HepG2 (cell line): Measurements from ENCODE around the gene URB1. TPM values are rescaled to one million over a fixed set of nuclear protein-coding genes. Genes with fewer than 3 reads are reported as not detected.

Experiments
- ATAC-seq: fragments of 200-7000 bp; cut with Tn5 transposase; 3 replicates; pipeline ENCODE4 v1.9.1; 2020; ENCODE audit warnings: mild to moderate bottlenecking, moderate library complexity
- BruUV-seq: library from RNA; stranded (reverse); fragments of 400-500 nt; replicated peaks from 2 replicates; lab custom pipeline; 2021; lab: Mats Ljungman, UMichigan
- CTCF ChIA-PET: fragments of 300-600 bp; formaldehyde crosslinking; extraction: SDS; loops from one replicate; lab custom pipeline; 2021; ENCODE audit warnings: low total read pairs, inconsistent platforms, low intra/inter-chr PET ratio; lab: Yijun Ruan, JAX
- POLR2A ChIA-PET: fragments of 350-600 bp; sonication (Branson Sonifier 250); formaldehyde crosslinking; loops from one replicate; lab custom pipeline; 2020; ENCODE audit warnings: antibody characterized with exemption, inconsistent platforms; lab: Yijun Ruan, JAX
- DNase-seq: peaks from one replicate; pipeline ENCODE4 v3.0.0-alpha.2; 2015; ENCODE audit warnings: low spot score
- FAIRE-seq: peaks from 3 replicates; lab custom pipeline; 2011; peaks lifted over from hg19 to GRCh38; lab: Jason Lieb, UNC
- H2AFZ ChIP-seq: one replicate; pipeline ENCODE4 v1.6.1; 2011; ENCODE audit warnings: low read length, inconsistent platforms
- H3K27ac ChIP-seq: fragments of 300-600 bp; 3 replicates; pipeline ENCODE4 v1.8.0; 2011; ENCODE audit warnings: mixed run types, mild to moderate bottlenecking, mixed read lengths, low read length, inconsistent platforms; ENCODE audit not compliant: insufficient read depth; ENCODE audit errors: extremely low read length
- H3K27me3 ChIP-seq, 2 experiments: fragments of 200-600 bp in 1 of 2; 2 replicates in 1 of 2; 3 replicates in 1 of 2; pipeline versions ENCODE4 v1.6.0 to v1.8.0; 2011; ENCODE audit warnings: low read length in 2 of 2, mild to moderate bottlenecking in 2 of 2, moderate library complexity in 2 of 2, inconsistent platforms in 1 of 2; ENCODE audit not compliant: insufficient read depth in 2 of 2, control insufficient read depth in 1 of 2
- H3K36me3 ChIP-seq, 2 experiments: fragments of 200-600 bp in 1 of 2; replicated peaks in 1 of 2; 2 replicates in 1 of 2; 3 replicates in 1 of 2; pipeline versions ENCODE4 v1.5.1 to v1.8.0; 2011; ENCODE audit warnings: low read length in 2 of 2, inconsistent platforms in 1 of 2; ENCODE audit not compliant: insufficient read depth in 2 of 2, control insufficient read depth in 1 of 2
- H3K4me1 ChIP-seq: 2 replicates; pipeline ENCODE4 v1.5.1; 2012; ENCODE audit warnings: low read length, inconsistent platforms; ENCODE audit not compliant: insufficient read depth
- H3K4me2 ChIP-seq: 2 replicates; pipeline ENCODE4 v1.6.0; 2011; ENCODE audit warnings: low read depth, low read length, inconsistent platforms
- H3K4me3 ChIP-seq, 3 experiments: fragments of 200-600 bp in 1 of 3; sonication (generic), shearing (Covaris generic) in 1 of 3; replicated peaks in 1 of 3; 2 replicates each; pipeline ENCODE4 v1.5.1; 2011 to 2016; ENCODE audit warnings: low read length in 3 of 3, inconsistent platforms in 2 of 3, low read depth in 2 of 3, mild to moderate bottlenecking in 2 of 3, control low read depth in 1 of 3, mixed read lengths in 1 of 3; ENCODE audit not compliant: insufficient read depth in 1 of 3
- H3K79me2 ChIP-seq: one replicate; pipeline ENCODE4 v1.6.1; 2011; ENCODE audit warnings: low read length, inconsistent platforms; ENCODE audit not compliant: insufficient read depth
- H3K9ac ChIP-seq: 2 replicates; pipeline ENCODE4 v1.6.0; 2011; ENCODE audit warnings: mild to moderate bottlenecking, low read depth, low read length, inconsistent platforms; ENCODE audit not compliant: insufficient read depth
- H3K9me3 ChIP-seq: 2 replicates; pipeline ENCODE4 v1.5.1; 2012; ENCODE audit warnings: mild to moderate bottlenecking, low read length
- H4K20me1 ChIP-seq: 2 replicates; pipeline ENCODE4 v1.6.0; 2011; ENCODE audit warnings: inconsistent platforms, mild to moderate bottlenecking, low read length, moderate library complexity; ENCODE audit not compliant: insufficient read depth
- SCMH1 ChIP-seq: sonication (generic); formaldehyde crosslinking; IDR thresholded peaks from 2 replicates; pipeline ENCODE4 v1.9.0; 2021; ENCODE audit warnings: missing genetic modification reagents, mild to moderate bottlenecking, borderline replicate concordance
- THAP9 ChIP-seq: sonication (generic); formaldehyde crosslinking; IDR thresholded peaks from 2 replicates; pipeline ENCODE4; 2020; ENCODE audit warnings: missing genetic modification reagents, mild to moderate bottlenecking, borderline replicate concordance
- TIGD3 ChIP-seq: sonication (generic); formaldehyde crosslinking; IDR thresholded peaks from 2 replicates; pipeline ENCODE4 v1.5.1; 2020; ENCODE audit warnings: mild to moderate bottlenecking, missing genetic modification reagents, borderline replicate concordance
- ZNF10 ChIP-seq: sonication (generic); formaldehyde crosslinking; IDR thresholded peaks from 2 replicates; pipeline ENCODE4 v1.4.0; 2020; ENCODE audit warnings: mild to moderate bottlenecking, low read depth, missing genetic modification reagents, borderline replicate concordance
- WGBS: methylation state at CpG from one replicate; pipeline ENCODE4 v1.1.6; 2017; ENCODE audit warnings: low lambda C conversion rate; 5-methylcytosine and 5-hydroxymethylcytosine counted together
- in situ Hi-C: cut with HindIII; loops from 2 replicates; pipeline ENCODE4 v1.10.0; 2017; ENCODE audit warnings: low pct_unique_long_range_greater_than_20kb; ENCODE audit not compliant: extremely low pct_ligation_motif_present
- intact Hi-C: fragments of 100-400 bp; cut with micrococcal nuclease; formaldehyde crosslinking; loops from one replicate; pipeline ENCODE4 v1.10.0; 2022; ENCODE audit not compliant: unreplicated experiment
- polyA plus RNA-seq, 8 experiments: library from polyadenylated mRNA; depleted of rRNA in 3 of 8; stranded (reverse) in 7 of 8; unstranded in 1 of 8; fragments of >200 nt; fragmentation: Illumina TruSeq in 4 of 8; extraction: Trizol in 4 of 8; gene quantifications; 2 replicates each; pipeline versions ENCODE4 v1.2.1 to v1.2.3, GENCODE V29; 2011 to 2016; ENCODE audit warnings: low read depth in 4 of 8, missing spikeins in 1 of 8, mixed read lengths in 1 of 8; ENCODE audit not compliant: insufficient read depth in 1 of 8
- total RNA-seq, 5 experiments: library from RNA; depleted of rRNA; stranded (reverse); fragments of >200 nt; fragmentation: Illumina TruSeq; extraction: Trizol; gene quantifications; 2 replicates each; pipeline ENCODE4 v1.2.3, GENCODE V29; 2016; ENCODE audit warnings: low read depth in 1 of 5
- TF ChIP-seq, protein P1 (sequence below), 2 experiments: fragments of 450-650 bp in 1 of 2; sonication (generic) in 1 of 2; formaldehyde crosslinking in 1 of 2; IDR thresholded peaks; 2 replicates each; pipeline versions ENCODE4 v1.6.1 to v1.8.0; 2016 to 2022; ENCODE audit warnings: antibody characterized with exemption in 1 of 2, mild to moderate bottlenecking in 1 of 2, missing genetic modification reagents in 1 of 2

URB1 gene
- total and polyA plus RNA-seq, 2 of the 13 experiments (the other 11 are each of a cell fraction or from before 2014, with no cell fraction given): 4.5 to 16.7 TPM

DNA sequence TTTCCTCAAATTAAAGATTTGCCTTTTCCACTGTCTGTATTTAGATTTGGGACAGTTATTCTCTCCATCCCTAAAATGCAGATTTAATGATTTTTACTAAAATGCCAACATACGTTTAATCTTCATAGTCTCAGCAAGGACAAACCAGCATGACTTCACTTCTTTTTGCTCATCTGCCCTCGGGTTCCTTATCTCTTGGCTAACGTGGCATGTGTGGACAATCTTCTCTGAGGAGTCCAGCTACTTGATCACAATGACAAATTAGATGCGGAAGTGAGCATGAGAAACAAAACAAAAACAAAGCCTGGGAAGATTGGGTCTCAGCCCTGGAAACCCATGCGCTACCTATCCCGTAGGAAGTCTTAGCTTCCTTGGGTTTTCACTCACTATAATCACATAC lies 93.1 kb downstream of the URB1 start:
- no peak overlapping the region for H3K27ac ChIP-seq
- intact Hi-C loops: loop anchor here (5.0 kb wide), 1 partner anchor 33 kb away; no protein-coding TSS in a partner anchor
- H3K27me3 ChIP-seq: no peaks in the 10 kb centered on the region
- no peak overlapping the region for H2AFZ ChIP-seq
- POLR2A ChIA-PET: no interaction called here
- no peaks in the 10 kb centered on the region for H3K79me2 ChIP-seq
- no peak for FAIRE-seq
- no TSS peak for BruUV-seq
- DNase-seq: no peak
- in situ Hi-C loops: no loop called here
- H3K4me3 ChIP-seq: no peak overlapping the region
- no peak overlapping the region for H3K9ac ChIP-seq
- CTCF ChIA-PET: no interaction called here
- no peak overlapping the region for H3K4me2 ChIP-seq
- H4K20me1 ChIP-seq: no peaks in the 10 kb centered on the region
- peaks cover 44% of the 10 kb centered on the region for H3K4me1 ChIP-seq
- no peak for ATAC-seq
- H3K36me3 ChIP-seq: no peaks in the 10 kb centered on the region
- WGBS: 90% methylated on average over 6 of the region's 6 CpGs
- H3K9me3 ChIP-seq: no peaks in the 10 kb centered on the region
- TF ChIP-seq, protein P1, sequence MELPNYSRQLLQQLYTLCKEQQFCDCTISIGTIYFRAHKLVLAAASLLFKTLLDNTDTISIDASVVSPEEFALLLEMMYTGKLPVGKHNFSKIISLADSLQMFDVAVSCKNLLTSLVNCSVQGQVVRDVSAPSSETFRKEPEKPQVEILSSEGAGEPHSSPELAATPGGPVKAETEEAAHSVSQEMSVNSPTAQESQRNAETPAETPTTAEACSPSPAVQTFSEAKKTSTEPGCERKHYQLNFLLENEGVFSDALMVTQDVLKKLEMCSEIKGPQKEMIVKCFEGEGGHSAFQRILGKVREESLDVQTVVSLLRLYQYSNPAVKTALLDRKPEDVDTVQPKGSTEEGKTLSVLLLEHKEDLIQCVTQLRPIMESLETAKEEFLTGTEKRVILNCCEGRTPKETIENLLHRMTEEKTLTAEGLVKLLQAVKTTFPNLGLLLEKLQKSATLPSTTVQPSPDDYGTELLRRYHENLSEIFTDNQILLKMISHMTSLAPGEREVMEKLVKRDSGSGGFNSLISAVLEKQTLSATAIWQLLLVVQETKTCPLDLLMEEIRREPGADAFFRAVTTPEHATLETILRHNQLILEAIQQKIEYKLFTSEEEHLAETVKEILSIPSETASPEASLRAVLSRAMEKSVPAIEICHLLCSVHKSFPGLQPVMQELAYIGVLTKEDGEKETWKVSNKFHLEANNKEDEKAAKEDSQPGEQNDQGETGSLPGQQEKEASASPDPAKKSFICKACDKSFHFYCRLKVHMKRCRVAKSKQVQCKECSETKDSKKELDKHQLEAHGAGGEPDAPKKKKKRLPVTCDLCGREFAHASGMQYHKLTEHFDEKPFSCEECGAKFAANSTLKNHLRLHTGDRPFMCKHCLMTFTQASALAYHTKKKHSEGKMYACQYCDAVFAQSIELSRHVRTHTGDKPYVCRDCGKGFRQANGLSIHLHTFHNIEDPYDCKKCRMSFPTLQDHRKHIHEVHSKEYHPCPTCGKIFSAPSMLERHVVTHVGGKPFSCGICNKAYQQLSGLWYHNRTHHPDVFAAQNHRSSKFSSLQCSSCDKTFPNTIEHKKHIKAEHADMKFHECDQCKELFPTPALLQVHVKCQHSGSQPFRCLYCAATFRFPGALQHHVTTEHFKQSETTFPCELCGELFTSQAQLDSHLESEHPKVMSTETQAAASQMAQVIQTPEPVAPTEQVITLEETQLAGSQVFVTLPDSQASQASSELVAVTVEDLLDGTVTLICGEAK (IDR thresholded peaks at IDR 0.05): no peak
- TF ChIP-seq, protein P1 (CRISPR knock-in tag; IDR thresholded peaks at IDR 0.05): no peak
- TF ChIP-seq THAP9 (CRISPR knock-in tag): no peak
- no peak for TF ChIP-seq SCMH1 (CRISPR knock-in tag)
- no peak for TF ChIP-seq ZNF10
- no peak for TF ChIP-seq TIGD3 (CRISPR knock-in tag)
